NCI-H1092 treated with DMSO at 0.1 percent for 48 hours (cell line): Measurements from ENCODE around the gene EPHA10.
"Not testable (repeated sequence)": the region's sequence is repeated elsewhere in the genome, so short reads cannot be mapped to it uniquely, and the experiment has no call there.

Experiments used
- DNase-seq: peaks from one replicate; lab custom pipeline; 2025; lab: John Stamatoyannopoulos, UW

Gene EPHA10

DNA sequence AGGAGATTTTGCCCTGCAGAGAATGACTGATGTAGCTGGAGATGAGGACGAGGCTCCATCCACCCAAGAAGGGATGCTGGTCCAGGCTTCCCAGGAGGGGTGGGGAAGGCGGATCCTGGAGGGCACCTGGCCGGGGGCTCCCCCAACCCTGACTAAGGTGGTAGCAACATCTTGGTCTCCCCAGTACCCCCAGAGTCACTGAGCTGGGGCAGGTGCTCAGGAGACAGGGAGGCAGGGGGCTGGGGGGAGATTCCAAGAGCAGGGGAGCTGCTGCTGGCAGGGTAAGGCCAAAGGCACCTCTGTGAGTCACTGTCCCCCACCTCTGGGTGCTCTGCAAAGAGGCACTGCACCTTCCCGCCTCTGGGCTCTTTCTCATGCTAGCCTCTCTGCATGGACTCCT is 48.6 kb downstream of the EPHA10 start:
- no peak for DNase-seq

DNA sequence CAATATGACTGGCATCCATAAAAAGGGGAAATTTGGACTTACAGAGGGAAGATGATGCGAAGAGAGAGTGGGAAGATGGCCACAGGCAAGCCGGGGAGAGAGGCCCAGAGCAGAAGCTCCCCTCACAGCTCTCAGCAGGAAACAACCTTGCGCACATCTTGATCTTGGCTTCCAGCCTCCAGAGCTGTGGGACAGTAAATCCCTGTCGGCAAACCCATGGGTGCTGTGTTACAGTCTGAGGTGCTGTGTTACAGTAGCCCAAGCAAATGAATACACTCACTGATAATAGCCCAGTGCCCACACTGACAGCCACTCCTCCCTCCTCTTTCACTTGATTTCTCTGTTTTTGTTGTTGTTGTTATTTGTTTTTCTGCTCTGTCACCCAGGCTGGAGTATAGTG is 50.2 kb downstream of the EPHA10 start:
- no peak for DNase-seq

DNA sequence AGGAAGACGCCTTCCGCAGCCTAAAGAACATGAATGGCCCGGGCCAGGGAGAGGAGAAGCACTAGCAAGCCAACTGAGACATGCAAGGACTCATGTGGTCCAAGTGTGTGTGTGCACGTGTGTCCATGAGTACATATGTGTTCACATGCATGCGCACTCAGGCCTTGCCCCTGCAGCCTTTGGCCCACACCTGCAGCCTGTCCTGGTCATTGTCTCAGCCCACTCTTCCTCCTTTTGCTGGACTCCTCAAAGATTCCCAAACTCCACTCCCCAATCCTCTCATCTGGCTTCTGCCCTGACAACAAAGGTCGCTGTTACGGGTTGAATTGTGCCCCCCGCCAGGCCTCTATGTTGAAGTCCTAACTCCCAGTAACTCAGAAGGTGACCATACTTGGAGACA is 50.7 kb downstream of the EPHA10 start:
- DNase-seq, result no peak

DNA sequence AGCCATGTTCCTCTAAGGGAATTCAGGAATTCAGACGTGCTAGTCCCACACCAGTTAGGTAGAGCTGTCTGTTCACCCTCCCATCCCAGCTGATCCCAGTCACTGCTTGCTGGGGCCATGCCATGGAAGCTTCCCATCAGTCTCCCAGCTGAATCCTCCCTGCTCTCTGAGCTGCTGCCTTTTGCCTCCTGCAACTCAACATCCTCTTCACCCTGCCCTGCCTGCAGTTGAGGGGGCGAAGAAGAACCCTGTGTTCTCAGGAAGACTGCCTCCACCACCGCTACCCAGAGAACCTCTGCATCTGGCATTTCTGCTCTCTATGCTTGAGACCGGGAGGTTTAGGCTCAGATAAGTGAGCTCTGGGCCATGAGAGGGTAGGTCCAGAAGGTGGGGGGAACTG is 56.4 kb downstream of the EPHA10 start:
- no peak for DNase-seq

DNA sequence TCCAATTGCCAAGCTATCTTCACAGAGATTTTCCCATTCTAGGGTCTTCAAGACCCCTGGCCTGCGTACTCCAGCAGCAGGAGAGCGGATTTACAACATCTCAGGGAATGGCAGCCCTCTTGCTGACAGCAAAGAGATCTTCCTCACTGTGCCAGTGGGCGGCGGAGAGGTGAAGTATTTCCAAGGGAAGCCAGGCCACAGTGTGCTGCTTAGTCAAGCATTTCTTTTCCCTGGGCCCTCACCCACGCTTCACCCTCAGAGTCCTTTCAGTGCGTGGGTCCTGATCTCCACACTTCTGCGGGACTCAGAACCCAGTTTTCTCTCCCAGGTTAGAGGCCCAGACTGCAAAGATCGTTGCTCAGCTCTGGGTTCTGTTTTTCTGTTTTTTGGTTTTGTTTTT is 59.5 kb downstream of the EPHA10 start:
- no peak for DNase-seq

DNA sequence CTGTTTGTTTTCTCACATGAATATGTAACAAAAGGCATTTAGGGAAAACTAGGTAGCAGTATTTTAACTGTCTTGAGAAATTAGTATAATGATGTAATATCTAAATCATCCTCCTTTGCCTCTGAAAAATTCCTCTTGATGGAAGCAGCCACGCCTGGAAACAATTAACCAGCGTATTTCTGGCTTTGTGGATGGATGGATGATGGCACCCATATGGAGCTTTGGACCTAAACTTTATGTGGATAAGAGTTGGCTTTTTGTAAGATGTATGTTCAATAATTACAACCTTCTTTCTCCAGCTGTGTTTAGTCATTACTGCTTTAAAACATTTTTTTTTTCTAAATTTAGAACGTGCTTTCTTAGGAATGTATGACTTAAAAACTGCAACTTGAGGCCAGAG is 60.0 kb downstream of the EPHA10 start:
- no peak for DNase-seq

DNA sequence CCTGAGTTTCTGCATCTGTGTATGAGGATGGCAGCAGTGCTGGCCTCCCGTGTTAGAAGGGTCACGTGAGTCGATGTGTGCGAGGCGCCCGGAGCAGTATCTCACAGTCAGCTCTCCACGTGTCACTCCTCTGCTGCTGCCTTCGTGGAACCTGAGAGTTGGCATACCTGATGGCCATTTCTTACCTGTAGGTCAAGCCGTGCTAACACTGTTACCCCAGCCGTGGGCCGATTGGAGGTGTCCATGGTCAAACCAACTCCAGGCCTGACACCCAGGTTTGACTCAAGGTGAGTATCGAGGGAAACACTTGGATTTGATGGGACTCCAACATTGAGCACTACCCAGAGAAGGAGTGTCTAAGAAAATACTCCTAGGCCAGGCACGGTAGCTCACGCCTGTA is 61.9 kb downstream of the EPHA10 start:
- DNase-seq, result no peak

DNA sequence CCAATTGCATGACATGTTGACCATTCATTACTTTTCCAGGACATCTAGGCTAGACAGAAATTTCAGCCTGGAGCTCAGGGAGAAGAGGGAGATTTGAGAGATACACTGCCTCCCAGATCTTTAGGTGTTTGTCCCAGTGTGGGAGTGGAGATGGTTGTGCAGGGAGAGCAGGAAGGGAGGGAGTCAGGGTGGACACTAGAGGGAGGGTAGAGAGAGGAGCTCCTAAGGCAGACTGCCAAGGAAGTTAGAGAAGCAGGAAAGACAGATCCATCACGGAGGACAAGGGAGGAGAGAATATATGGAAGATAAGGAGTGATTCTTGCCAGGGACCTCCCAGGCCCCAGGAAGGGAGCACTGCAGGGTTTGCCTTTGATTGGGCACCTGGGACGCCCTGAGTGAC is 63.9 kb downstream of the EPHA10 start:
- DNase-seq, result no peak

DNA sequence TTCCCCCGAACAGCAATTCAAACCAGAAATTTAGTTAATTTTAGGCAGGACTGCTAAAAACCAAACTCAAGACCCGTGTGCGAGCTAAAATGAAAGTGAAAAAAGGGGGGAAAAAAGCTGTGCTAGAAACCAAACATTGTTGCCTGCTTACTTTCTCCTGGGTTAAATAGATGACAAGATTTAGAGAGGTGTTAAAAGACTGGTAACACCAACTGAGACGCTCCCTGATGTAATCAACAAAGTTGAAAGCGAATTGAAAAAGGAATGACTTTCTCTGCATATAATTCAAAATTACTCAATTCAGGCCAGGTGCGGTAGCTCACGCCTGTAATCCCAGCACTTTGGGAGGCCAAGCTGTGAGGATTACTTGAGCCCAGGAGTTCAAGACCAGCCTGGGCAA is 65.8 kb downstream of the EPHA10 start:
- DNase-seq, result no peak

DNA sequence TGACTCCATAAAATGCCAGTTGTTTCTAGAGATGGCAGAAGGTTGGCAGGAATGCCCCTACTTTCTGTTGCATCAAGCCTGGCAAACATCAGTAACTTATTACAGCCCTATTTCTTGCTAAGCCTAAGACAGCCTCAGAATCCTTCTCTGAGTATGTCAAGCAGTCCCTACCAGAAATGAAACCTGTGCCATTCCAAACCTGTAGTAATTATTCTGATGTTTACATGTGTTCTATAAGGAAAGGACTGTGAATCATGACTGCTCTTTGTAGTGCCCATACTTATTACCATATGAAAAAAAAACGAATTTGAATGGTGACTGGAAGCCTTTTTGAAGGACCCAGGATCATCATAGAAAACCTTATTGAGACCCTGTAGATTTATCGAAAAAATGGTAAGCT is 67.2 kb downstream of the EPHA10 start:
- no peak for DNase-seq

DNA sequence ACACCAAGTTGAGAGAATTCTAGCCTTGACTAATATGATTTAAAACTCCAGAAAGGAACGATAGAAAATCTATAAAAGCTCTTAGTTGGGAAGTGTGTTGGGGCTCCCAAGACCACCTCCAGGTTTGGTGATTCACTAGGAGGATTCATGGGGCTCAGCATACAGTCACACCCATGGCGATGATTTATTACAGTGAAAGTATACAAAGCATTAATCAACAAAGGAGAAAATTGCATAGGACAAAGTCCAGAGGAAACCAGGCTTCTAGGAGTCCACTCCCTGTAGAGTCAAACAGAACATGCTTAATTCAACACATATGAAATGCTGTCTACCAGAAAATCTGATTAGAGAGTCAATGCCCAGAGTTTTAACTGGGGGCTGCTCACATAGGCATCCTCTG is 67.8 kb downstream of the EPHA10 start:
- no peak for DNase-seq

DNA sequence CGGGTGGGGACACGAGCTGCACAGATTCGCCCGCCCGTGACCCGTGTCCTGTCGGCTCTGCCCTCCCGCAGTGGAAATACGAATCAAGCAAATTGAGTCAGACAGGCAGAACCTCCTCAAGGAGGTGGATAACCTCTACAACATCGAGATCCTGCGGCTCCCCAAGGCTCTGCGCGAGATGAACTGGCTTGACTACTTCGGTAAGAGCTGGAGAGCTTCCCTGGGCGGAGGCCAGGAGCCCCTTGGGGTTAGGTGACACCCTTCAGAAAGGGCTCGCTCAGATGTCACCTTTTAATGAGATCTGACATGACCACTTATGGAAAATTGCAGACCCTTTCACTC is 72.1 kb downstream of the EPHA10 start:
- DNase-seq, result peak; percentile 37

DNA sequence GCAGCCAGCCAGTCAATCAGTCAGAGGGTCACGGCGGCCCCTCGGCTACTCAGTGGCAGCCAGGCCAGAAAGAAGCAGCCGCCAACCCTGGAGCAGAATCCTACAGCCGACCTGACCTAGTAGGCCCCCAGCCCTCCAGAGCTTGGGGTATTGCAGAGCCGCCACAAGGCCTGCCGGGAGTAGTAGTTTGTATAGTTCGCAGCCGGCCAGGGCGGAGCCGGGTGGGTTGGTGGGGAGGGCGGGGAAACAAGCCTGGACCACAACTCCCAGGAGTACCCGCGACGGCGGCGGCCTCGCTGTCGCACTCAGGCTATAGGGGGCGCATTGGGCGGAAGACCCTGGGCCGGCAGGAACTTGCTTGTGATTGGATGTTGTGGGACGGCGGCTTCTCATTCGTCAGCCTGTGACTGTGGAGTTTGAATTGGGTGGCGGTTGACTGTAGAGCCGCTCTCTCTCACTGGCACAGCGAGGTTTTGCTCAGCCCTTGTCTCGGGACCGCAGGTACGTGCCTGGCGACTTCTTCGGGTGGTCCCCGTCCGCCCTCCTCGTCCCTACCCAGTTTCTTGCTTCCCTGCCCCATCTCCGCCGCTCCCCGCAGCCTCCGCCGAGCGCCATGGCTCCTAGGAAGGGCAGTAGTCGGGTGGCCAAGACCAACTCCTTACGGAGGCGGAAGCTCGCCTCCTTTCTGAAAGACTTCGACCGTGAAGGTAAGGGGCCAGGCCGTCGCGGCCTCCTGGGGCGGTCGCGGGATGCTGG is 72.7 kb downstream of the EPHA10 start, which contains the start of gene CDCA8:
TSS of gene CDCA8 (plus strand) at position 439 of the 756 bp plus-strand sequence. CDS start at position 614, 175 bp downstream.
- peak; percentile 99 for DNase-seq

DNA sequence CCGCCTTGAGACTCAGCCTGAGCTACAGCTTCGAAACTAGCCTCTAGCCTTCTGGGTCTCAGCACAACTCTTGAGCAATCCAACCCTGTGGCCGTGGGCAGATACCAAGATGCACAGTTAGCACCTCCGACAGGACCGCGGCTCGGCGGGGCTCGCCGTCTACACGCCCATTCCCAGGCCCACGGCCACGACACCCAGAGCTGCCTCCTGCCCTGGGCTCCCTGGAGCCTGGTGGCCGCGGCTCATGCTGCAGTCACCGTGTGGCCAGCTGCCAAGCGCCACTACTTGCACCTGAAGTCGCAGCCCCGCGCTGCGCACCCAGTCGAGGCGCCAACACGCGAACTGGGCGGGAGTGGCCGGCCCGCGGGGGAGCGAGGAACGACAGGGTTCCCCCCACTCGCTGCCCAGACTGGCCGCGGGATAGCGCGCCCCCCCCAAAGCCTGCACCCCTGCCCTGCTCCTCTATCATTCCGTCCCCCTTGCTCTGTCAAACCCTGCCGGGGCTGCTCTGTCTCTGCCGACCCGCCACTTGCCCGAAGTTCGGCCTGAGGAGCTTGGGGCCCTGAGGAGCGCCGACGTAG is 73.3 kb downstream of the EPHA10 start:
- peak; percentile 31 for DNase-seq

DNA sequence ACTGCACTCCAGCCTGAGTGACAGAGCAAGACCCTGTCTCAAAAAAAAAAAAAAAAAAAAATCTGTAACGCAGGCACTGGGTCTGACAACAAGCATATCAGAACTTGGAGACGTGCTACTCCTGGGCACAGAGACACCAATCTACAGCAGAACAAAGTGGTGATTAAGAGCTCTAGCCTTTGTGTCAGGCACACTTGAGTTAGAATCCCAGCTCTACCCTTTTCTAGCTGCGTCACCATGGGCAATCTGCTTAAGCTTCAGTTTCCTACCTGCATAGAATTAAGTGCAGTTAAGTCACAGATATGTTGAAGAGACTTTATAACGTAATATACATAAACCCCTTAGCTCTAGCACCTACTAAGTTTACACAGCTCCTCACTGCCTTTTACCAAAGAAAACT is 76.0 kb downstream of the EPHA10 start:
- DNase-seq, result no peak

DNA sequence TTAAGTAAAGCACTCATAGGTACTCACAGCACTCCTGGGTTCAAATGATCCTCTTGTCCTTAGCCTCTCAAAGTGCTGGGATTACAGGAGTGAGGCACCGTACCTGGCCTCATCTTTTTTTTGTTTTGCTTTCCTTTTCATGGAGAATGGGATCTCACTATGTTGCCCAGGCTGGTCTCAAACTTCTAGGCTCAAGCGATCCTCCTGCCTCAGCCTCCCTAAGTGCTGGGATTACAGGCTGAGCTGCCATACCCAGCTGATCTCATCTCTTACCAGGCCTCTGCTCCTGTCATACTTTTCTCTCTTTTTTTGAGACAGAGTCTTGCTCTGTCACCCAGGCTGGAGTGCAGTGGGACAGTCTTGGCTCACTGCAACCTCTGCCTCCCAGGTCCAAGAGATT is 77.2 kb downstream of the EPHA10 start:
- DNase-seq, result not testable (repeated sequence)

DNA sequence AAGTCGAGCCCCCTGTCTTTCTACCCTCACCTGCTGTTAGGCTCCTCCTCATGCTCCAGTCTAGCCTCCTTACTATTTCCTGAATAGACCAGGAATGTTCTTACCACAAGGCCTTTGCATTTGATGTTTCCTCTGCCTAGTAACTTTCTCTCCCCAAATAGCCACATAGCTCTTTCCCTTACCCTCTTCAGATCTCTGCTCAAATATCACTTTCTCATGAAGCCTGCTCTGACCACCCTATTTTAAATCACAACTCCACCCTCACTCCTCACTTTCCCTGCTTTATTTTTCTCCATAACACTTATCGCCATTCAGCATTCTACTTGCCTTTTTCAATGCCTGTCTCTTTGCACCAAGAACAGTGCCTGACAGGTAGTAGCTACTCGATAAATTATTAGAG is 79.2 kb downstream of the EPHA10 start:
- DNase-seq, result no peak

DNA sequence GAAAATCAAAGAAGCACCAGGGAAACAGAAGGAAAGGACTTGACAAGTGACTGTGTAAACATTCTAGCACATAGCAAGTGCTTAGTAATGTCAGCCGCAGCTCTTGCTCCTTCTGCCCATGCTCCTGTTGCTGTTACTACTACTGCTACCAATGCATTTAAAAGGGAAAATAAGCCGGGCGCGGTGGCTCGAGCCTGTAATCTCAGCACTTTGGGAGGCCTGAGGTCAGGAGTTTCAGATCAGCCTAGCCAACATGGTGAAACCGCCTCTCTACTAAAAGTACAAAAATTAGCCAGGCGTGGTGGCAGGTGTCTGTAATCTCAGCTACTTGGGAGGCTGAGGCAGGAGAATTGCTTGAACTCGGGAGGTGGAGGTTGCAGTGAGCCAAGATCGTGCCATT is 80.7 kb downstream of the EPHA10 start:
- DNase-seq, result not testable (repeated sequence)

DNA sequence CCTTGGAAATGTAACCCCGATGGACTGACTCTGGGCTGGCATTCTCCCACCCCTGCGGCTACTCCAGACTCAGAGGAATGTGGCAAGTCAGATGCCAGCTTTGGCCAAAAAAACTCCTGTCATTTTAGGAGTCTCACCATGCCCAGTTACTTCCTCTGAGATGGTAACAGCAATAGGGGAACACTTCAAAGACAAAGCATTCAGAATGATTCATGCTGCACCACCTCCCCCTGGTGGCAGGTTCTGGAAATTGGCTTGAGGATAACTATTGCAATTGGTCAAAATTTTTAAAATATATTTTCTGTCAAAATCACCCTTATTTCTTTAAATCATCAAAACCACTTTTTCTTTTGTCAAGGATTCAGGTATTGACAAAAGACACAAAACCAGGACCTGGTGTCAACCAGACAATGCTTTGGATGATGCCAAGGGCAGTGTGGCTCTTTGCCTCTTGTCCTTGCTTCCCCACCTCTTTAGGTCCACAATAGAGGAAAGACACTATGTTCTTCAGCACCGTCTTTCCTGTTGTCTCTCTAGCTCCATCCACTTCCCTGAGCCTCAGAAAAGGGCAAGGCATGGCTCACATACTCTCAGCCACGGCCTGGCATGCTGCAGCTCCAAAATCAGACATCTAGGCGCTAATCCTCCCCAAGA is 82.5 kb downstream of the EPHA10 start:
- peak; percentile 41 for DNase-seq

DNA sequence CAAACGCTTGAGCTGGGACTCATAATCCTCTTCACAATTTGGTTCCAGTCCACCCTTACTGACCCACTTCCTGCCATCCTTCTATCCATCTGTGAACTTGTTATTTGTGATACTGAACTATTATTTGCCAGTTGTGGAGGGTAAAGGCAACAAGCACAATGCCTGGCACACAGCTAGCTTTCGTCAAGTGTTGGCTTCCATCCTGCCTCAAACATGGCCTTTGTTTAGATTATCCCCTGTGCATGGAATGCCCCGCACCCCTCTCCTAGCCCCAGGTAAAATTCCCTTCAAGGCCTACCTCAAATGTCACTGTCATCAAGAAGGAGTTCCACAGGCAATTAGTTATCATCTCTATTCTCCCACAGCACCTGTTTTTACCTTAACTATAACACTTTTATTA is 84.0 kb downstream of the EPHA10 start:
- no peak for DNase-seq

DNA sequence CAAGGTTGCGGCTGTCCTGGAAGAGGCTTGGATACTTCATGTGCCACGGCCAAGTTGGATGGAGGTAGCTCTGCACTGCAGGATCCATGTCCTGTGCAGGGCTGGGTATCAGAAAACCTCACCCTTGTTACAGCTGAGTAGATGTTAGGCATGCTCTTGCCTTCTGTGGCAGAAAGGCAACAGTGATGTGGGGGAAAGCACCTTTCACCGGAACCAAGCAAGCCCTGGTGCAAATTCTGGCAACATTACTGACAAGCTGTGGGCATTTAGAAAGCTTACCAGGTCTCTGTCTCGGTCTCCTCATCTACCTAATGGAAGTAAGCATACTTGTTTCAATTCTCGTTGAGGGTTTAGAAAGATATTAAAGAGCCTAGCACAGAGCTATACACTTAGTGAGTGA is 87.1 kb downstream of the EPHA10 start:
- DNase-seq, result no peak

DNA sequence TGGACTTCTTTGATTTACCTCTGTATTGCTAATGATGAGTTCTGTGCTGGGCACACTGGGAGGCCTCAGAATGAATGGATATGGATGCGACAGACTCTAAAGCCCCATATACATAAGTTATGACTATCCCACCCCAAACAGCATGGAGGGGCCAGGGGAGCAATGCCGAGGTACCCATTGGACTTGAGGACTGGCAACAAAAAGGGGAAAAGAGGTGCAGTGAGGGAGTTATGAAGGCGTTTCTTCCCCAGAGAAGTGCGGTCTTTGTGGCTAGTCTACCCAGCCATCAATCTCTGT is 87.8 kb downstream of the EPHA10 start:
- DNase-seq, result no peak

DNA sequence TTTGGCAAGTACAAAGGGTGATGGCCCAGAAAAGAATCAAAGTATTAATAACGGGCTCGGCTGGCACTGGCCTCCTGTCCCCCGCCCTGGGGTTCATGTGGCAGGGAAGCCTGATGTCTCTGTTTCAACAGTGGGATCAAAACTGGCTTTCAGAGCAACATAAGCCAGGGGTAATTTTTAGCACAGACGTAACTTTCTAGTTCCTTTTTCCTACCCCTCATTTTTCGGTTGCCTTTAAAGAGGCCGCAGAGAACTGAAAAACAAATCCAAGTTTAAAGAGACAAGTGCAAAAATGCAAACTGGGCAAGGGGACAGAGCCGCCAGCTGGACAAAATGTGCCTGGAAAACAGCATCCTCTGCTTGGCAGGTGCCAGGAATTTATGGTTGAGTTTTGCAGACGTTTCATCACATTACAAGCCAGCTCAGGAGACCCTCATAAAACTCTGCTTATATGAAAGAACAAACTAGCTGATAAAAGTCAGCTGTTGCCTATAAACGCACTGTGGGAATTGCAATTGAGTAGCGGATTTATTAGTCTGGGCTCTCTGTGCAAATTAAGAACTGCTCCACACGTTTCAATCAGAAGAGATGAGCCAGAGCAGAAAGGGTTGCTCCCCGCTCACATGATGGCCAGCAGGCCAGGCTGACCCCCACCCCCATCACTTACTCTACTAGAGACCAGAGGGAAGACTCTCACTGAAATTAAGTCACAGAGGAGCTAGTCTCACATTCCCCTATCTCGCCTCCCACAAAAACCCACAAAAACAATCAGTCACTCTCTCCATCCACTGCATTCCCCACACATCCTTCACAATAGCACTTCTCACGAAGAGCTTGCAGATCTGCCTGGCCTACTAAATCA is 88.4 kb downstream of the EPHA10 start:
- no peak for DNase-seq
